Measurements from ENCODE around the gene ASB2. TPM values are rescaled to one million over a fixed set of nuclear protein-coding genes. Genes with fewer than 3 reads are reported as not detected.

Gene ASB2
- total RNA-seq, 1 donor from 2014 or later: 6.1 TPM

- DNase-seq: no peak
Measured at GRCh38 chr14:93946541-93947090, 29.8 kb downstream of the ASB2 start.

DNA sequence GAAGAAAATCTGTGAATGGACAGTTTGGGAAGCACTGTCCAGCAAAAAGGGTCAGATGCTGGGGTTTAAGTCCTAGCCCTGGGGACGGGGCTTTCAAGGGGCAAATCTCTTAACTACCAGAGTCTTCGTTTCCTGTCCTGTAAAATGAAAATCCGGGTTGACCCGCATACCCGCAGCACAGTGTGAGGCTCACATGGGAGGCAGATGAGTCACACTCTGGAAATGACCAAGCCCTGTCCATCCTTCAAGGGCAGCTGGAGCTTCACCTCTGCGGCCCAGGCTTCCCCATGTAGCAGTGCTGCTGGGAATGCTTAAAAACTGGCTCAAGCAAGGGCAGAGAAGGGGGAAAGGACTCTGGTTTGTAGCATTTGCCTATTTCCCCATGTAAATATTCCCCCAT is 30.3 kb downstream of the ASB2 start:
- no peak for DNase-seq

DNA sequence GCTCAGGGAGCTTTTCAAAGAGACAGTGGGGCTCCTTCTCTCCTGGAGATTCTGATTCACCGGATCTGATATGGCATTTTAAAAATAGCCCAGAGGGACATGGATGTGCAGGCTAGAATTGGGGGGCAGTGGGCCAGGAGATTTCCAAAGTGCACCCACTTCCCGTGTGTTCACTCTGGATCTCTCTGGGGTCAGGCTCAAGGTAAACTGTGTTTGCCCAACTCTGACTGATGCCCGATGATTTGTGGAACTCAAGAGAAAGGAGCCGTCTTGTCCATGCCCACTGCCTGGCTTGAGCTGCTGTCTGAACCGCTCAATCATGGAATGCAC is 31.3 kb downstream of the ASB2 start:
- DNase-seq: no peak

- no peak for DNase-seq
Measured at GRCh38 chr14:93944348-93945069, 31.9 kb downstream of the ASB2 start.

DNA sequence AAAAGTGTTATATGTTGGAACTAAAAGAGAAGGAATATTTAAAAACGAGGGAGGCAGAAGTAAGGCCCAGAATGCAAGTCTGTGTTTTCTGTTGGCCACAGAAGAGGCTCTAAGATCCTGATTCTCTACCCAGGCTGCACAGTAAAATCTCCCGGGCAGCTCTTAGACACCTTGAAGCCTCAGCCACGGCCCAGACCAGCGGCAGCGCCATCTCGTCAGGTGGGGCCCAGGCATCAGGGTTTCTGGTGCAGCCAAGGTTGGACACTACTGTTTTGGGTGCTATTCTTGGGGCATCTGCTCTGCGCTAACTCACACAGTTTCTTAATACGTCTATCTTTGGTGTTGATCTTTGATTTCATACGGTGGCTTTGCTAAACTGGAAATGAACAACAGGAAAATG is 32.4 kb downstream of the ASB2 start:
- no peak for DNase-seq

- no peak for DNase-seq
Measured at GRCh38 chr14:93943052-93943451, 33.3 kb downstream of the ASB2 start.

GRCh38 chr14:93941293-93941910 is 35.0 kb downstream of the ASB2 start:
- no peak for DNase-seq

GRCh38 chr14:93940437-93940836 is 35.9 kb downstream of the ASB2 start:
- no peak for DNase-seq

DNA sequence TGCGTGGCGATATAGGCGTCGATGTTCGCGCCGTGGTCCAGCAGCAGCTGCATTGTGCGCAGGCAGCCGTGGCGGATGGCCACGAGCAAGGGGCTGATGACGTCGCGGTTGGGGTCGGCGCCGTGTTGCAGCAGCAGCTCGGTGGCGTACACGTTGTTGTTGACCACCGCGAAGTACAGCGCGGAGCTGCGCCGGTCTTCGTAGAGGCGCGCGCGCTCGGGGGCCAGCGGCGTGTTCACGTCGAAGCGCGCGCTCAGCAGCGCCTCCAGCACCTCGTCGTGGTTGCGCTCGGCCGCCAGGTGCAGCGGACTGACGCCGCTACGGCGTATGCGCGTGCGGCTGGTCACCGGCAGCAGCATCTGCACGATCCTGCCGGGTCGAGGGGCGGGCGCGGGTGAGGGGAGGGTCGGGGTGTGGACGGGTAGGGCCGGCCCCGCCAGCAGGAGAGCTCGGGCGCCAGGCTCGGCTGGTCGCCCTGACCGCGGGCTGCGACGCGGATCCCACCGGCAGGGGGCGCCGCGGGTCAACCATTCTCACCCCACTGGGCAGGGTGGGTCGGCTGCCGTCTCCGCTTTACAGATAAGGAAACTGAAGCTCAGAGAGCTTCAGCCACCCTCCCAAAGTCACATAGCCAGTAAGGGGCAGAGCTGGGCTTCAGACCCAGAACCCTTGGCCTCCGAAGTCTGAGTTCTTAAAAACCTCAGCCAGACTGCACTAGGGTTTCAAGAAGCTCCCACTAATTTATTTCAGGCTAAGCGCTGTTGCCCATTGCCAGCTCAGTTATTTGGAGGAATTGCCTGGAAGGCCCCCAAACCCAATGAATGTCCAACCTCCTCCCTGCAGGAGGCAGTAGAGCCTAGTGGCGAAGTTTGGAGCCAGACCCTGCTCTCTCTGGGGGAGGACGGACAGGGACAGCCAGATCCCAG is 36.8 kb downstream of the ASB2 start:
- no peak for DNase-seq

DNA sequence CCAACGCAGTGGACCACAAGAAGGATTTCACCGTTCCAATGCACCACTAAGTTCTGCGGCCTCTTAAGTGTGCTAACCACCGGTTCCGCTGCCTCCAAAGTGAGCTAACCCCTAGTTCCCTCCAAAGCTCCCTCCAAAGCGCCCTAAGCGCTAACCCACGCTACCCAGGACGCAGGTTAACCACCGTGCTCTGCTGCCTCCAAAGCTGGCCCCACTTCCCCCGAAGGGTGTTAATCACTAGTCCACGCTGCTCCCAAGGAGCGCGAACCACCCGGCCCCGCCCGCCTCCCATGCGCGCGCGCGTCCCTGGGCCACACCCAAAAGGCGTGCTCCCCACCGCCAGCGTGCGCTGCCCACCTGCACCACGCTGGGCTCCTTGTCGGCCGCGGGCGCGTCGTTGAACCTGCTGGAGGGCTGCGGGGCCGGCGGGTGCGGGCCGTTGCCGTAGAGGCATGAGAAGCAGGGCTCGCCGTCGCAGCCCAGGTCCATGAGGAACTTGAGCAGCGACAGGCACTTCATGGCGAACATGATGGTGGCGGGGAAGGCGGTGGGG is 37.5 kb downstream of the ASB2 start:
- DNase-seq: no peak

GRCh38 chr14:93937519-93937918 is 38.9 kb downstream of the ASB2 start:
- no peak for DNase-seq

- DNase-seq: no peak
Measured at GRCh38 chr14:93936926-93937325, 39.4 kb downstream of the ASB2 start.

- DNase-seq: no peak
Measured at GRCh38 chr14:93936245-93936644, 40.1 kb downstream of the ASB2 start.

GRCh38 chr14:93935213-93935612 is 41.2 kb downstream of the ASB2 start:
- no peak for DNase-seq

- no peak for DNase-seq
Measured at GRCh38 chr14:93932642-93933041, 43.7 kb downstream of the ASB2 start.

- DNase-seq: no peak
Measured at GRCh38 chr14:93930989-93931307, 45.4 kb downstream of the ASB2 start.

DNA sequence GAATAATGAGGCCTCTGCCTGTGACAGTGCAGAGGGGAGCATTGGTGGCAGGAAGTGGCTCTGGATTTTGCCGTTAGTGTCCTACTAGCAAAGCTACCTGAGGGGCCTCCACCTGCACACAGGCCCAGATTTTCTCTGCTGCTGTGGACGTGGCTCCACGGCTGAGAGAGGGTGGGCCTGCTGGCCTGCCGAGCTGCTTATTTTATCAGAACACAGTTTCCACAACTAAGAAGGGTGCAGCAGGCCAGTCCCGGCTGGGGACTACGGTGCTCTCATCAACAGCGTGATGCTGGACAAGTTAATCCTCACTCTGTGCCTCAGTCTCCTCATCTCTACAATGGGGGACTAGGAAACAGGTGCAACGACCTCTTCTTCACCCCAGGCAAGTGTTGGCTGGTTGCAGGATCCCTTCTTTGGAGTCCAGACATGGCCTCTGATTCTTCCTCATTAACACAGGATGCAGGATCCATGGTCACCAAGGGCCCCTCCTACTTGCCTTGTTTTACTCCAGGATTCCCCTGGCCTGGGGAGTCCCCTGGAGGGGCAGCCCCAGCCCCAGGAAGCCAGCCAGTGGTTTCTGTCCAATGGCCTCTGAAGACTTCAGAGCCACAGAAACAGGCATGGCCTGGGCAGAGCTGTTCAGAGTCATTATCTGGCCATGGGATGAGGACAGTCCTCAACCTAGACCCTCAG is 45.9 kb downstream of the ASB2 start:
- no peak for DNase-seq

GRCh38 chr14:93929657-93930056 is 46.7 kb downstream of the ASB2 start:
- no peak for DNase-seq

DNA sequence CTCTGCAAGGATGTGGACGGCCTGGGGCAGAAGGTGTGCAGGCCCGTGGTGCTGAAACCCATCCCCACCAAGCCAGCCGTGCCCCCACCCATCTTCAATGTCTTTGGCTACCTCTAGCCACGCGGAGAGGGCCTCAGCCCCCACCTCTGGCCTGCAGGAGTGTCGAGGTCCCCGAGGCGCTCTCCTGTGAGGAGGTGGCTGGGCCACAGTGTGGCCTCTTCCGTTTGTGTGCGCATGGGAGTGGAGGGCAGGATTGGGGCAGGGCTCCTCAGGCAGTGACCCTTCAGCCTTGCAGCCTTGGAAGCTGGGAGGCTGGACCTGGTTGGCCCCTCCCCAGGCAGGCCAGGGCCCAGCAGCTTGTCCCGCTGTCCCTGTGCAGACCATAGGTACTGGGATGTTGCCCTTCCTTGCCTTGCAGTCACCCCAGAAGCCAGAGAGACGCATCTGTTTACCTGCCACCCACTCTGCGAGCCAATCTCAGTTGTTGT is 47.3 kb downstream of the ASB2 start:
- no peak for DNase-seq

GRCh38 chr14:93928184-93929047 is 48.0 kb downstream of the ASB2 start:
- no peak for DNase-seq

- DNase-seq: no peak
Measured at GRCh38 chr14:93927800-93928145, 48.6 kb downstream of the ASB2 start.

Data from skin of body (tissue), 2 donors.